H9 (cell line): ENCODE measurements around the gene TPRN. TPM values are rescaled to one million over a fixed set of nuclear protein-coding genes. Genes with fewer than 3 reads are reported as not detected.

Experiments used
- DNase-seq: peaks from one replicate; pipeline ENCODE4 v3.0.0-alpha.2; 2017
- H2AFZ ChIP-seq: one replicate; pipeline ENCODE4 v1.6.1; 2013; ENCODE audit warnings: mild to moderate bottlenecking, low read length, control low read depth, moderate library complexity
- H2AK5ac ChIP-seq: 2 replicates; pipeline ENCODE4 v1.6.1; 2013; ENCODE audit warnings: low read length, control low read depth, mixed read lengths; ENCODE audit not compliant: insufficient read length
- H2BK120ac ChIP-seq: one replicate; pipeline ENCODE4 v1.6.1; 2013; ENCODE audit warnings: low read depth, mild to moderate bottlenecking, low read length, control low read depth, inconsistent platforms; ENCODE audit not compliant: poor library complexity, severe bottlenecking
- H2BK12ac ChIP-seq: 2 replicates; pipeline ENCODE4 v1.6.1; 2013; ENCODE audit warnings: low read length, control low read depth, mixed read lengths, low read depth; ENCODE audit not compliant: insufficient read length
- H2BK15ac ChIP-seq: 2 replicates; pipeline ENCODE4 v1.6.1; 2013; ENCODE audit warnings: low read depth, low read length, control low read depth
- H2BK20ac ChIP-seq: one replicate; pipeline ENCODE4 v1.6.1; 2013; ENCODE audit warnings: low read depth, mild to moderate bottlenecking, low read length, control low read depth, inconsistent platforms; ENCODE audit not compliant: poor library complexity, severe bottlenecking
- H2BK5ac ChIP-seq: 2 replicates; pipeline ENCODE4 v1.6.1; 2013; ENCODE audit warnings: low read length, control low read depth, mixed read lengths; ENCODE audit not compliant: insufficient read length
- H3K14ac ChIP-seq: 2 replicates; pipeline ENCODE4 v1.6.1; 2013; ENCODE audit warnings: low read length, control low read depth; ENCODE audit not compliant: insufficient read depth
- H3K18ac ChIP-seq: 2 replicates; pipeline ENCODE4 v1.6.1; 2013; ENCODE audit warnings: low read depth, mild to moderate bottlenecking, mixed read lengths, low read length, control low read depth; ENCODE audit not compliant: insufficient read length
- H3K23ac ChIP-seq: 2 replicates; pipeline ENCODE4 v1.6.1; 2013; ENCODE audit warnings: low read length, control low read depth, mixed read lengths, low read depth; ENCODE audit not compliant: insufficient read length
- H3K23me2 ChIP-seq: 2 replicates; pipeline ENCODE4 v1.6.1; 2013; ENCODE audit warnings: low read depth, mild to moderate bottlenecking, mixed read lengths, low read length, control low read depth; ENCODE audit not compliant: insufficient read length, poor library complexity, severe bottlenecking
- H3K27ac ChIP-seq: 2 replicates; pipeline ENCODE4 v1.5.1; 2013; ENCODE audit warnings: low read length, control low read depth, mixed read lengths, low read depth; ENCODE audit not compliant: insufficient read length
- H3K27me3 ChIP-seq: 2 replicates; pipeline ENCODE4 v1.6.1; 2013; ENCODE audit warnings: low read length, control low read depth, inconsistent platforms; ENCODE audit not compliant: insufficient read depth
- H3K4ac ChIP-seq: 2 replicates; pipeline ENCODE4 v1.6.1; 2013; ENCODE audit warnings: low read depth, mild to moderate bottlenecking, control low read depth, inconsistent platforms, low read length, moderate library complexity
- H3K4me1 ChIP-seq: 2 replicates; pipeline ENCODE4 v1.6.1; 2013; ENCODE audit warnings: low read length, control low read depth, inconsistent platforms; ENCODE audit not compliant: insufficient read depth
- H3K4me2 ChIP-seq: 2 replicates; pipeline ENCODE4 v1.6.1; 2013; ENCODE audit warnings: low read length, control low read depth, mixed read lengths; ENCODE audit not compliant: insufficient read length, insufficient read depth
- H3K56ac ChIP-seq: 2 replicates; pipeline ENCODE4 v1.6.1; 2013; ENCODE audit warnings: low read depth, mild to moderate bottlenecking, mixed read lengths, low read length, control low read depth; ENCODE audit not compliant: insufficient read length
- H3K79me1 ChIP-seq: 2 replicates; pipeline ENCODE4 v1.6.1; 2013; ENCODE audit warnings: low read depth, mild to moderate bottlenecking, moderate library complexity, low read length, control low read depth, inconsistent platforms; ENCODE audit not compliant: insufficient read depth, poor library complexity, severe bottlenecking
- H3K79me2 ChIP-seq: 2 replicates; pipeline ENCODE4 v1.6.1; 2013; ENCODE audit warnings: low read length, control low read depth, inconsistent platforms; ENCODE audit not compliant: insufficient read depth
- H3K9ac ChIP-seq: 2 replicates; pipeline ENCODE4 v1.6.1; 2013; ENCODE audit warnings: low read length, control low read depth, mixed read lengths; ENCODE audit not compliant: insufficient read length; ENCODE audit errors: extremely low read depth
- H3K9me3 ChIP-seq: one replicate; pipeline ENCODE4 v1.6.1; 2013; ENCODE audit warnings: low read depth, low read length, inconsistent platforms; ENCODE audit not compliant: control insufficient read depth
- H3T11ph ChIP-seq: one replicate; pipeline ENCODE4 v1.6.1; 2013; ENCODE audit warnings: mild to moderate bottlenecking, low read length, control low read depth, inconsistent platforms
- H4K20me1 ChIP-seq: one replicate; pipeline ENCODE4 v1.6.1; 2013; ENCODE audit not compliant: control insufficient read depth, insufficient read length, insufficient read depth
- H4K5ac ChIP-seq: 2 replicates; pipeline ENCODE4 v1.6.1; 2013; ENCODE audit warnings: low read depth, mild to moderate bottlenecking, mixed read lengths, low read length, control low read depth; ENCODE audit not compliant: insufficient read length
- H4K8ac ChIP-seq: replicated peaks from 2 replicates; pipeline ENCODE4 v1.6.1; 2013; ENCODE audit warnings: low read length, control low read depth, mixed read lengths, low read depth; ENCODE audit not compliant: insufficient read length
- H4K91ac ChIP-seq: 2 replicates; pipeline ENCODE4 v1.6.1; 2013; ENCODE audit warnings: low read depth, mild to moderate bottlenecking, moderate library complexity, mixed read lengths, low read length, control low read depth; ENCODE audit not compliant: insufficient read length
- H3K27ac Mint-ChIP-seq, 3 experiments: 2 replicates in 2 of 3; 3 replicates in 1 of 3; pipeline ENCODE4 v1.8.0; 2020 to 2021; ENCODE audit warnings: mixed read lengths in 3 of 3, mild to moderate bottlenecking in 1 of 3, moderate library complexity in 1 of 3
- H3K27me3 Mint-ChIP-seq: 2 replicates; pipeline ENCODE4 v1.8.0; 2021; ENCODE audit warnings: low read depth, mild to moderate bottlenecking, moderate library complexity, mixed read lengths
- H3K36me3 Mint-ChIP-seq, 3 experiments: 2 replicates in 2 of 3; 3 replicates in 1 of 3; pipeline ENCODE4 v1.8.0; 2020 to 2021; ENCODE audit warnings: low read depth in 3 of 3, mixed read lengths in 3 of 3; ENCODE audit not compliant: insufficient read depth in 1 of 3
- H3K4me1 Mint-ChIP-seq, 2 experiments: 2 replicates each; pipeline ENCODE4 v1.8.0; 2020; ENCODE audit warnings: mixed read lengths in 2 of 2
- H3K4me3 Mint-ChIP-seq, 2 experiments: 2 replicates in 1 of 2; 3 replicates in 1 of 2; pipeline ENCODE4 v1.8.0; 2020 to 2021; ENCODE audit warnings: mild to moderate bottlenecking in 2 of 2, mixed read lengths in 2 of 2, moderate library complexity in 1 of 2
- H3K9me3 Mint-ChIP-seq, 2 experiments: 2 replicates in 1 of 2; 3 replicates in 1 of 2; pipeline ENCODE4 v1.8.0; 2020; ENCODE audit warnings: mild to moderate bottlenecking in 2 of 2, mixed read lengths in 2 of 2, moderate library complexity in 1 of 2
- CTCF ChIP-seq: fragments of 200-600 bp; sonication (generic); conservative IDR thresholded peaks from 3 replicates; pipeline ENCODE4 v1.8.0; 2021; ENCODE audit warnings: antibody characterized with exemption, mild to moderate bottlenecking
- WGBS: extraction: QIAGEN DNeasy Blood & Tissue Kit; methylation state at CpG from one replicate; pipeline ENCODE4 v1.1.7; 2013; ENCODE audit warnings: missing lambda C conversion rate, low lambda C conversion rate, mixed read lengths; ENCODE audit not compliant: insufficient read length; ENCODE audit errors: extremely low coverage; 5-methylcytosine and 5-hydroxymethylcytosine counted together
- total RNA-seq: library from RNA; stranded (reverse); gene quantifications from 2 replicates; pipeline ENCODE4 v1.2.1, GENCODE V29; 2021

TPRN gene
- total RNA-seq, 1 experiment from 2014 or later: 30.7 TPM

- Histone ChIP-seq H3K23ac (no peak overlapping the region), H4K8ac (no peak overlapping the region), H3K4ac (no peak overlapping the region), H3K79me2 (no peaks in the 10 kb centered on the region), H3K79me1 (no peaks in the 10 kb centered on the region), H2BK20ac (no peak overlapping the region), H3K18ac (no peak overlapping the region), H2AFZ (no peak overlapping the region), H3T11ph (no peak overlapping the region), H4K20me1 (no peaks in the 10 kb centered on the region), H3K14ac (no peak overlapping the region), H3K27me3 (no peaks in the 10 kb centered on the region; the same call in 1 of the 2 replicates), H3K9ac (no peak overlapping the region), H2BK15ac (no peak overlapping the region), H3K4me1 (no peaks in the 10 kb centered on the region), H2BK5ac (no peak overlapping the region), H3K4me2 (no peak overlapping the region), H4K91ac (no peak overlapping the region), H3K9me3 (no peaks in the 10 kb centered on the region), H4K5ac (no peak overlapping the region), H2AK5ac (no peak overlapping the region), H3K23me2 (no peaks in the 10 kb centered on the region), H2BK120ac (no peak overlapping the region), H3K56ac (no peak overlapping the region), H2BK12ac (no peak overlapping the region), H3K27ac (no peak overlapping the region)
- H3K9me3 Mint-ChIP-seq: no peaks in the 10 kb centered on the region
- WGBS: no CpG with 5 or more reads among the region's 17 CpGs
- peak; percentile 71 for DNase-seq
- H3K4me1 Mint-ChIP-seq: peaks cover 0 to 7% of the 10 kb centered on the region in 2 experiments; a peak in 3 of 4 replicates
- peak overlapping the region in 1 of 2 experiments; percentile 9; a peak in 2 of 5 replicates for H3K4me3 Mint-ChIP-seq
- peak; percentile 69 for TF ChIP-seq CTCF
- peaks cover 43% of the 10 kb centered on the region for H3K27me3 Mint-ChIP-seq
- peaks cover 2 to 14% (median 6%) of the 10 kb centered on the region in 3 experiments; a peak in 5 of 7 replicates for H3K36me3 Mint-ChIP-seq
- H3K27ac Mint-ChIP-seq: no peak overlapping the region; a peak in 1 of 7 replicates
These were observed 24.0 kb downstream of the TPRN start for GRCh38 chr9:137176302-137177182.
